Colonic mucosa (tissue), 4 donors: Measurements from ENCODE around the gene ZDHHC21. TPM values are rescaled to one million over a fixed set of nuclear protein-coding genes. Genes with fewer than 3 reads are reported as not detected.

Experiments used
- DNase-seq: peaks from one replicate; pipeline ENCODE4 v3.0.0-alpha.2; 2020
- H3K27ac ChIP-seq: fragments of 200-600 bp; one replicate; pipeline ENCODE4 v1.8.0; 2021
- H3K27me3 ChIP-seq: fragments of 200-600 bp; one replicate; pipeline ENCODE4 v1.8.0; 2021
- H3K36me3 ChIP-seq: fragments of 200-600 bp; one replicate; pipeline ENCODE4 v1.8.0; 2021
- H3K4me1 ChIP-seq: fragments of 200-600 bp; one replicate; pipeline ENCODE4 v1.8.0; 2021; ENCODE audit warnings: mild to moderate bottlenecking
- H3K4me3 ChIP-seq: fragments of 200-600 bp; one replicate; pipeline ENCODE4 v1.8.0; 2021
- H3K9ac ChIP-seq, 2 donors: one replicate each; pipeline ENCODE4 v1.7.0; 2013; ENCODE audit warnings: control low read depth in 2 of 2, low read depth in 2 of 2, low read length in 2 of 2
- H3K9me3 ChIP-seq: fragments of 200-600 bp; one replicate; pipeline ENCODE4 v1.8.0; 2021
- CTCF ChIP-seq: fragments of 200-600 bp; IDR thresholded peaks from one replicate; pipeline ENCODE4 v1.8.0; 2022; ENCODE audit warnings: antibody characterized with exemption, mild to moderate bottlenecking
- intact Hi-C: fragments of 100-400 bp; cut with DNase I; formaldehyde crosslinking; loops from one replicate; pipeline ENCODE4 v1.14.1; 2022
- total RNA-seq, 2 donors: library from RNA; stranded (reverse); fragmentation: NEBNext Ultra II Directional in 1 of 2; extraction: Animal tissue kit (Norgen Biotek cat#: 25700) in 1 of 2; gene quantifications; one replicate each; pipeline ENCODE4 v1.2.1, GENCODE V29; 2021
- donor health status: healthy.
- donor health status: DM: no; HTN: no; CAD: no.
- donor health status: DM: no; HTN: no; CAD: no.

Gene ZDHHC21
- total RNA-seq, 2 donors from 2014 or later: 9.0 to 14.1 TPM

- Histone ChIP-seq H3K9ac (no peak overlapping the region), H3K9me3 (no peaks in the 10 kb centered on the region), H3K27ac (no peak overlapping the region), H3K36me3 (no peaks in the 10 kb centered on the region), H3K4me3 (no peak overlapping the region), H3K27me3 (no peaks in the 10 kb centered on the region), H3K4me1 (no peaks in the 10 kb centered on the region)
- no peak for TF ChIP-seq CTCF
- intact Hi-C loops: no loop called here
- no peak for DNase-seq
These were observed 108.7 kb downstream of the ZDHHC21 start for GRCh38 chr9:14584571-14584970.

DNA sequence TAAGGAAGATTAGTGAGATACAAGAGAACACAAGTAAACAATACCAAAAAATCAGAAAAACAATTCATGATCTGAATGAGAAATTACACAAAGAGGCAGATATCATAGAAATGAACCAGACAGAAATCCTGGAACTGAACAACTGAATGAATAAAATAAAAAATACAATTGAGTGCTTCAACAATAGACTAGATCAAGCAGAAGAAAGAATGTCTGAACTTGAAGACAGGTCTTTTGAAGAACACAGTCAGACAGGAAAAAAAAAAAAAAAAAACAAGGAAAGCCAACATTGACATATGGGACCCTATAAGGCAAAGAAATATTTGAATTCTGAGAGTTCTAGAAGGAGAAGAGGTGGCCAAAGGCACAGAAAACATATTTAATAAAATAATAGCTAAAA lies 115.2 kb downstream of the ZDHHC21 start:
- no peak overlapping the region for H3K4me3 ChIP-seq
- intact Hi-C loops: no loop called here
- no peak overlapping the region for H3K9ac ChIP-seq
- no peaks in the 10 kb centered on the region for H3K36me3 ChIP-seq
- H3K9me3 ChIP-seq: no peaks in the 10 kb centered on the region
- no peak for TF ChIP-seq CTCF
- DNase-seq: no peak
- no peaks in the 10 kb centered on the region for H3K4me1 ChIP-seq
- H3K27ac ChIP-seq: no peak overlapping the region
- H3K27me3 ChIP-seq: no peaks in the 10 kb centered on the region

DNA sequence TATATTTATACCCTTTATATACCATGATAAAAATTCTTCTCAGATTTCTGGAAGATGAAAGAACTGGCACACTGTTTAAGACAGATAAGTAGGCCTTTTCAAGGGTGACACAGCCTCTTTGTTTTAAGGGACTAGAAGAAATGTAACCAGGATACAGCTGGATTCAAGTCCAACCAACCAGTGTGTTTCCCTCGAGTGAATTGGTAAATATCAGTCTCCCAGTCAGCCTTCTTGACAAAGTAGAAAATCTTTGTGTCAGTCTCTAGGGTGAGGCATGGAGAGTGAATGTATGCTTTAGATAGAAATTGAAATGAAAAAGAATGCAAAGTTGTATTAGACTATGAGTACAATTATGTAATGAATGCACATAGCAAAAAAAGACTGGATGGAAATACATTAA lies 119.1 kb downstream of the ZDHHC21 start:
- intact Hi-C loops: no loop called here
- Histone ChIP-seq H3K9ac (no peak overlapping the region), H3K27me3 (no peaks in the 10 kb centered on the region), H3K36me3 (no peaks in the 10 kb centered on the region), H3K4me3 (no peak overlapping the region), H3K27ac (no peak overlapping the region), H3K4me1 (no peaks in the 10 kb centered on the region), H3K9me3 (no peaks in the 10 kb centered on the region)
- TF ChIP-seq CTCF: no peak
- DNase-seq: no peak

GRCh38 chr9:14573319-14573718 lies 119.9 kb downstream of the ZDHHC21 start:
- Histone ChIP-seq H3K36me3 (no peaks in the 10 kb centered on the region), H3K27ac (no peak overlapping the region), H3K27me3 (no peaks in the 10 kb centered on the region), H3K4me1 (no peaks in the 10 kb centered on the region), H3K4me3 (no peak overlapping the region), H3K9me3 (no peaks in the 10 kb centered on the region), H3K9ac (no peak overlapping the region)
- no peak for TF ChIP-seq CTCF
- no peak for DNase-seq
- intact Hi-C loops: no loop called here

DNA sequence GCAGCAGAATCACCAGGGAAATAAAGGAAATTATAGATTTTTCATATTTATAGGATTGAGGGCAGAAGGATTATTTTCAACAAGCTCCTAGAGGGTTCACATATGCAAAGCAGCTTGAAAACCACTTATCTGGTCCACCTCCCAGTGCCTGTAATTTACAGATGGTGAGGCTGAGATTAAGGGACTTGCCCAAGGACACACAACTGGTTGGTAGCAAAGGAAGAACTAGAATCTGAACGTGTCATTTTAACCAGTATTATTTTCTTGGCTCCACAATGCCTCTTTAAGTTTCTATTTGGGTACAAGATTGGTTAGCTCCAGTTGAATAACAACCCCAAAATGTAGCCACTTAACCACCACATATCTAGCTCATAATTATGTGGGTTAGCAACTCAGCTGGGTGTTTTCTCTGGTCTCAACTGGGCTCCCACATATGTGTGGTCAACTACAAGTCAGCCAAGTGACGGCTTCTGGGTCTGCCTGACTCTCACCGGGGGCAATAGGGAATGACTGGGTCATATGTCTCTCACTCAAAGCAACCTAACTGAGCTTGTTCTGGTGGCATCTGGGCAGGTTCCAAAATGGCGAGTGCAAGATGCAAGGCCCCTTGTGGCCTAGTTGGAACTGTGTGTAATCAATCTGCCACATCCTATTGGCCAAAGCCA lies 127.7 kb downstream of the ZDHHC21 start:
- no peak overlapping the region for H3K9ac ChIP-seq
- no peak overlapping the region for H3K4me3 ChIP-seq
- DNase-seq: no peak
- no peaks in the 10 kb centered on the region for H3K4me1 ChIP-seq
- no peaks in the 10 kb centered on the region for H3K27me3 ChIP-seq
- H3K36me3 ChIP-seq: no peaks in the 10 kb centered on the region
- H3K27ac ChIP-seq: no peak overlapping the region
- no peaks in the 10 kb centered on the region for H3K9me3 ChIP-seq
- intact Hi-C loops: no loop called here
- TF ChIP-seq CTCF: no peak
